Measurements from ENCODE around the gene GAS6.
"Not testable (repeated sequence)": the region's sequence is repeated elsewhere in the genome, so short reads cannot be mapped to it uniquely, and the experiment has no call there.

GAS6 gene

GRCh38 chr13:113863524-113864272 is at the start of gene GAS6:
TSS of gene GAS6 (minus strand) at chr13:113864076. CDS start at chr13:113863920, 156 bp downstream.
- DNase-seq = no peak

GRCh38 chr13:113913408-113913807 is 49.5 kb upstream of the GAS6 start:
- not testable (repeated sequence) for DNase-seq

GRCh38 chr13:113912596-113912995 is 48.7 kb upstream of the GAS6 start:
- no peak for DNase-seq

GRCh38 chr13:113907635-113908617 is 44.0 kb upstream of the GAS6 start:
- no peak for DNase-seq

GRCh38 chr13:113906571-113906970 is 42.7 kb upstream of the GAS6 start:
- no peak for DNase-seq

- DNase-seq = no peak
Observed at GRCh38 chr13:113905942-113906341, 42.1 kb upstream of the GAS6 start.

- no peak for DNase-seq
Observed at GRCh38 chr13:113905018-113905417, 41.1 kb upstream of the GAS6 start.

GRCh38 chr13:113904411-113904810 is 40.5 kb upstream of the GAS6 start:
- DNase-seq = no peak

GRCh38 chr13:113903912-113904311 is 40.0 kb upstream of the GAS6 start:
- no peak for DNase-seq

GRCh38 chr13:113902986-113903775 is 39.3 kb upstream of the GAS6 start:
- DNase-seq = no peak

GRCh38 chr13:113902481-113902880 is 38.6 kb upstream of the GAS6 start:
- DNase-seq = no peak

GRCh38 chr13:113901642-113902041 is 37.8 kb upstream of the GAS6 start:
- no peak for DNase-seq

- DNase-seq = no peak
Observed at GRCh38 chr13:113901231-113901630, 37.4 kb upstream of the GAS6 start.

GRCh38 chr13:113900646-113901045 is 36.8 kb upstream of the GAS6 start:
- DNase-seq = no peak

- DNase-seq = no peak
Observed at GRCh38 chr13:113898391-113898790, 34.5 kb upstream of the GAS6 start.

- DNase-seq = no peak
Observed at GRCh38 chr13:113897966-113898365, 34.1 kb upstream of the GAS6 start.

- DNase-seq = no peak
Observed at GRCh38 chr13:113897161-113897560, 33.3 kb upstream of the GAS6 start.

- no peak for DNase-seq
Observed at GRCh38 chr13:113895436-113895835, 31.6 kb upstream of the GAS6 start.

GRCh38 chr13:113890774-113891480 is 27.1 kb upstream of the GAS6 start:
- DNase-seq = no peak

GRCh38 chr13:113889467-113889866 is 25.6 kb upstream of the GAS6 start:
- DNase-seq = no peak

- no peak for DNase-seq
Observed at GRCh38 chr13:113888701-113889330, 24.9 kb upstream of the GAS6 start.

- DNase-seq = no peak
Observed at GRCh38 chr13:113887700-113888201, 23.9 kb upstream of the GAS6 start.

Data from CD4-positive, alpha-beta T cell treated with Interleukin-4 for 4 hours (primary cell).